Mesenteric fat pad (tissue), 1 donor: ENCODE data around the gene SCAP. TPM values are rescaled to one million over a fixed set of nuclear protein-coding genes. Genes with fewer than 3 reads are reported as not detected.

Experiments
- DNase-seq: peaks from one replicate; pipeline ENCODE4 v3.0.0-alpha.2; 2020; ENCODE audit warnings: low spot score
- total RNA-seq: library from RNA; stranded (reverse); fragmentation: NEBNext Ultra II Directional; extraction: Animal tissue kit (Norgen Biotek cat#: 25700); gene quantifications from one replicate; pipeline ENCODE4 v1.2.1, GENCODE V29; 2021
- donor health status: DM: yes; HTN: yes; CAD: no.

SCAP gene
- total RNA-seq, 1 donor from 2014 or later = 72.8 TPM

DNA sequence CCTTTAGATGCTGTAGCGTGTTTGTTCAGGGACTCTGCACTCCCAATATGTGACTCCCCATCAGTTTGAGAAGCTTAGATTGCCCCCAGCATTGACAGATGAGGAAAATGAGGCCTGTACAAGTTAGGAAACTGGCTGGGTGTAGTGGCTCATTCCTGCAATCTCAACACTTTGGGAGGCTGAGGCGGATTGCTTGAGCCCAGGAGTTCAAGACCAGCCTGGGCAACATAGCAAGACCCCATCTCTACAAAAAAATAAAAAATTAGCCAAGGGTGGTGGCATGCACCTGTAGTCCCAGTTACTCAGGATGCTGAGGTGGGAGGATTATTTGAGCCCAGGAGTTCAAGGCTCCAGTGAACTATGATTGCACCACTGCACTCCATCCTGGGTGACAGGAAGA, 108.9 kb downstream of the SCAP start:
- no peak for DNase-seq

DNA sequence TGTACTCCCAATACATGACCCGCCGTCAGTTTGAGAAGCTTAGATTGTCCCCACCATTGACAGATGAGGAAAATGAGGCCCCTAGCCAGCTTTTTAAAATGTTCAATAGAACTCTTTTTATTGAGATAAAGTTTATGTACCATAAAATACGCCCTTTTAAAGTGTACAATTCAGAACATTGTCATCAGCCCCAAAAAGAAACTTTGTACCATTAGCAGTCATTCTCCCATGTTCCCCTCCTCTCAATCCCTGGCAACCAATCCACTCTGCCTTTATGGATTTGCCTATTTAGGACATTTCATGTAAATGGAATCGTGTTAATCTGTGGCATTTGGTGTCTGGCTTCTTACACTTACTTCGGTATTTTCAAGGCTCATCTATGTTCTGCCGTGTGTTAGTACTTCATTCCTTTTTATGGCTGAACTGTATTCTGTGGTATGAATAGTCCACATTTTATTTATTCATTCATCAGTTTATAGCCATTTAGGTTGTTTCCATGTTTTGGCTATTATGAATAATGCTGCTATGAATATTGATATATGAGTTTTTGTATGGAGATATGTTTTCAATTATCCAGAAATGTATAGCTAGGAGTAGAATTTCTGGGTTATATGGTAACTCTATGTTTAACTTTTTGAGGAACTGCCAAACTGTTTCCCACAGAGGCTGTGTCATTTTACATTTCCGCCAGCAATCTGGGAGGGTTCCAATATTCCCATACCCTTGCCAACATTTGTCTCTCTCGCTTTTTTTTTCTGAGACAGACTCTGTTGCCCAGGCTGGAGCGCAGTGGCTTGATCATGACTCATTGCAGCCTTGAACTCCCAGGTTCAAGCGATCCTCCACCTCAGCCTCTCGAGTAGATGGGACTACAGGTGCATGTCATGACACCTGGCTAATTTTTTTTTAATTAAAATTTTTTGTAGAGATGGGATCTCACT, 110.3 kb downstream of the SCAP start:
- DNase-seq = peak; percentile 53

Other genes with a start within 250 kb of the SCAP start
- gene KIF9, start 193.1 kb downstream of the SCAP start, total RNA-seq = 4.9 TPM
- 33.7 TPM for gene KLHL18, start 193.0 kb downstream of the SCAP start, total RNA-seq
- 40.3 TPM for gene PTPN23, start 94.9 kb downstream of the SCAP start, total RNA-seq
- gene ELP6, start 37.8 kb upstream of the SCAP start, total RNA-seq = 18.9 TPM
- 2.0 TPM for gene CSPG5, start 102.9 kb upstream of the SCAP start, total RNA-seq